Measurements from ENCODE around the gene PARP1. TPM values are rescaled to one million over a fixed set of nuclear protein-coding genes. Genes with fewer than 3 reads are reported as not detected.

Gene PARP1
- total and polyA plus RNA-seq, 2 donors (not counting 1 experiment from before 2014, with no cell fraction given): 118 to 180 TPM

DNA sequence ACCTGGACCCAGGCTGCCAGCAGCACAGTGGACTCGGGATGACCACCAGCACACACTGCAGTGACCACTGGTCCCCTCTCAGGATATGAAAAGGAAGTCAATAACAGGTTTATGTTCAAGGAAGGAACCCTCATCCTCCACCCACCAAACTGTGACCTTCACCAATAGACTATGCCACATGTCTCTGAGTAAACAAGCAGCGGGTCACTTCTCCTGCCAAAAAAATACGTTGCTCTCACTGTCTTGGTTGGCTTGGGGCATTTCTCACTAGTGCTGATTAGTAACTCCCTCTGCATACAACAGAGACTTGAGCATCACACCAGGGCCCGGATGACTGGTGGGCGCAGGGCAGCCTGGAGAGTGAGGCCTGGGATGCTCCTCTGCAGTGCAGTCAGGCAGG lies 25.9 kb downstream of the PARP1 start:
- H3K27ac ChIP-seq (ENCODE audit: low read length in 2 of 2): no peak overlapping the region
- peaks cover 41% of the 10 kb centered on the region for H4K20me1 ChIP-seq (ENCODE audit: control insufficient read depth, insufficient read depth, low read length, poor library complexity, severe bottlenecking)
- POLR2A ChIA-PET: no interaction called here
- Mint-ChIP-seq H3K27ac (no peak overlapping the region), H3K9me3 (ENCODE audit: insufficient read depth) (no peaks in the 10 kb centered on the region), H3K4me3 (no peak overlapping the region), H3K4me1 (no peaks in the 10 kb centered on the region), H3K27me3 (no peaks in the 10 kb centered on the region)
- H3K4me1 ChIP-seq (ENCODE audit: control insufficient read depth in 2 of 2, insufficient read depth in 2 of 2, low read length in 2 of 2): no peaks in the 10 kb centered on the region
- H3K36me3 ChIP-seq (replicated peaks in 1 of 2; ENCODE audit: control extremely low read depth in 1 of 2, control insufficient read depth in 1 of 2, extremely low read depth in 1 of 2, insufficient read depth in 2 of 2, low read length in 1 of 2): peaks cover 7 to 99% of the 10 kb centered on the region in 2 experiments
- no peak overlapping the region for H3K4me3 ChIP-seq (ENCODE audit: control extremely low read depth in 1 of 5, extremely low read depth in 1 of 5, insufficient read depth in 1 of 5, low read depth in 2 of 5, low read length in 4 of 5)
- H3K79me2 ChIP-seq (ENCODE audit: control insufficient read depth, insufficient read depth, low read length): peaks cover 21% of the 10 kb centered on the region
- DNase-seq (no peak), ATAC-seq (ENCODE audit: low read depth) (no peak)
- WGBS (ENCODE audit: insufficient coverage): 83% methylated on average over 3 of the region's 5 CpGs
- no peaks in the 10 kb centered on the region for H3K27me3 ChIP-seq (replicated peaks in 1 of 4; ENCODE audit: control extremely low read depth in 1 of 4, control insufficient read depth in 3 of 4, insufficient read depth in 4 of 4, low read length in 3 of 4)
- intact Hi-C loops (cut with micrococcal nuclease): no loop called here
- H3K4me2 ChIP-seq (replicated peaks; ENCODE audit: low read depth, low read length, poor library complexity, severe bottlenecking): no peak overlapping the region
- CTCF ChIA-PET: interaction anchor here (0.7 kb wide), 1 partner anchor 722 kb away, joined by 3 read pairs; no protein-coding TSS in a partner anchor
- no peak overlapping the region for H3K9ac ChIP-seq (ENCODE audit: low read length)
- H3K9me3 ChIP-seq (ENCODE audit: control extremely low read depth in 1 of 3, control insufficient read depth in 2 of 3, insufficient read depth in 1 of 3, low read length in 2 of 3): no peaks in the 10 kb centered on the region
- TF ChIP-seq EZH2 (IDR thresholded peaks at IDR 0.05; ENCODE audit: borderline replicate concordance, insufficient read depth, low read depth, low read length, poor library complexity, severe bottlenecking): no peak
- TF ChIP-seq, protein P1, sequence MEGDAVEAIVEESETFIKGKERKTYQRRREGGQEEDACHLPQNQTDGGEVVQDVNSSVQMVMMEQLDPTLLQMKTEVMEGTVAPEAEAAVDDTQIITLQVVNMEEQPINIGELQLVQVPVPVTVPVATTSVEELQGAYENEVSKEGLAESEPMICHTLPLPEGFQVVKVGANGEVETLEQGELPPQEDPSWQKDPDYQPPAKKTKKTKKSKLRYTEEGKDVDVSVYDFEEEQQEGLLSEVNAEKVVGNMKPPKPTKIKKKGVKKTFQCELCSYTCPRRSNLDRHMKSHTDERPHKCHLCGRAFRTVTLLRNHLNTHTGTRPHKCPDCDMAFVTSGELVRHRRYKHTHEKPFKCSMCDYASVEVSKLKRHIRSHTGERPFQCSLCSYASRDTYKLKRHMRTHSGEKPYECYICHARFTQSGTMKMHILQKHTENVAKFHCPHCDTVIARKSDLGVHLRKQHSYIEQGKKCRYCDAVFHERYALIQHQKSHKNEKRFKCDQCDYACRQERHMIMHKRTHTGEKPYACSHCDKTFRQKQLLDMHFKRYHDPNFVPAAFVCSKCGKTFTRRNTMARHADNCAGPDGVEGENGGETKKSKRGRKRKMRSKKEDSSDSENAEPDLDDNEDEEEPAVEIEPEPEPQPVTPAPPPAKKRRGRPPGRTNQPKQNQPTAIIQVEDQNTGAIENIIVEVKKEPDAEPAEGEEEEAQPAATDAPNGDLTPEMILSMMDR (IDR thresholded peaks at IDR 0.05): no peak
- H2AFZ ChIP-seq (ENCODE audit: insufficient read depth, low read depth, low read length, poor library complexity, severe bottlenecking): no peak overlapping the region

DNA sequence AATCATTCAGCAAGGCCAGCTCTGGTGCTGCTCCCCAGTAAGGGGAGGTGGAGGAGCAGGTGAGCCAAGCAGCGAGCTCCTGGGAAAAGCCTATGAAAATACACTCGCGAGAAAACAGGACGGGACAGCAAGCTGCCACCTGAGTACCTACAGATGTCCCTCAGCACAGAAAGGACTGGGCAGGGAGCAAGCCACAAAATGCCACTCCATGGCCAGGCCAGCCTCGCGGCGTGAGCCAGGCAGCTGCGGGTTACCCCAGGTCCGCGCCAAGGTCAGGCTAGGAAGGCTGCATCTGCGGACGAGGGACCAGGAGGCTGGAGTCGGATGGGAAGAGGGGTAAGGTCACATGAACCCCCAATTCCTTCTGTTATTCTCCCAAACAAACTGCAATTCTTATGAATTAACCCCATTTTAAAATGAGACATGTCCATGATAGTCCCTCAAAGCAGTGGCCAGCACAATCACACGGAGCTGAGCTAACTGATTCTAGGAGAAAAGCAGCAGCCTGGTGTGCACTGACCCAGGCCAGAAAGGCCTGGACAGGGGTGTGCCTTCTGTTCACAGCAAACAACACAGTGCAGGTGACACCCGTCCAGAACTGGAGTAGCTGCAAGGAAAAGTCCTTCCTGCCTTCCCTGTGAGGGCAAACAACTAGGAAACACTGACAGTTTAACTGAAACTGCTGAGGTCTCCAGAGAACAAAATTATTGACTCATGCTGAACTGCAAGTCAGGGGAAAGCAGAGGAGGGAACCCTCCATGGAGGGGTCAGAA lies 26.5 kb downstream of the PARP1 start:
- H3K27ac Mint-ChIP-seq: no peak overlapping the region
- Histone ChIP-seq H3K36me3 (replicated peaks in 1 of 2; ENCODE audit: control extremely low read depth in 1 of 2, control insufficient read depth in 1 of 2, extremely low read depth in 1 of 2, insufficient read depth in 2 of 2, low read length in 1 of 2) (peaks cover 7 to 100% of the 10 kb centered on the region in 2 experiments), H3K4me2 (replicated peaks; ENCODE audit: low read depth, low read length, poor library complexity, severe bottlenecking) (no peak overlapping the region), H3K4me1 (ENCODE audit: control insufficient read depth in 2 of 2, insufficient read depth in 2 of 2, low read length in 2 of 2) (no peaks in the 10 kb centered on the region), H3K79me2 (ENCODE audit: control insufficient read depth, insufficient read depth, low read length) (peaks cover 19% of the 10 kb centered on the region), H3K27me3 (replicated peaks in 1 of 4; ENCODE audit: control extremely low read depth in 1 of 4, control insufficient read depth in 3 of 4, insufficient read depth in 4 of 4, low read length in 3 of 4) (no peaks in the 10 kb centered on the region), H2AFZ (ENCODE audit: insufficient read depth, low read depth, low read length, poor library complexity, severe bottlenecking) (no peak overlapping the region), H3K27ac (ENCODE audit: low read length in 2 of 2) (no peak overlapping the region), H3K9me3 (ENCODE audit: control extremely low read depth in 1 of 3, control insufficient read depth in 2 of 3, insufficient read depth in 1 of 3, low read length in 2 of 3) (no peaks in the 10 kb centered on the region), H3K9ac (ENCODE audit: low read length) (no peak overlapping the region), H3K4me3 (ENCODE audit: control extremely low read depth in 1 of 5, extremely low read depth in 1 of 5, insufficient read depth in 1 of 5, low read depth in 2 of 5, low read length in 4 of 5) (no peak overlapping the region), H4K20me1 (ENCODE audit: control insufficient read depth, insufficient read depth, low read length, poor library complexity, severe bottlenecking) (peaks cover 35% of the 10 kb centered on the region)
- ATAC-seq (ENCODE audit: low read depth) (no peak), DNase-seq (no peak)
- 94% methylated on average over 9 of the region's 15 CpGs for WGBS (ENCODE audit: insufficient coverage)
- no peaks in the 10 kb centered on the region for H3K9me3 Mint-ChIP-seq (ENCODE audit: insufficient read depth)
- no peaks in the 10 kb centered on the region for H3K27me3 Mint-ChIP-seq
- intact Hi-C loops (cut with micrococcal nuclease): no loop called here
- POLR2A ChIA-PET: no interaction called here
- H3K4me1 Mint-ChIP-seq: no peaks in the 10 kb centered on the region
- H3K4me3 Mint-ChIP-seq: no peak overlapping the region
- CTCF ChIA-PET: no interaction called here
- TF ChIP-seq EZH2 (IDR thresholded peaks at IDR 0.05; ENCODE audit: borderline replicate concordance, insufficient read depth, low read depth, low read length, poor library complexity, severe bottlenecking): no peak
- TF ChIP-seq, protein P1 (IDR thresholded peaks at IDR 0.05): no peak
